Upper lobe of left lung (tissue), 6 donors: ENCODE results near the gene PNLDC1. TPM values are rescaled to one million over a fixed set of nuclear protein-coding genes. Genes with fewer than 3 reads are reported as not detected.

Experiments
- ATAC-seq, 2 donors: fragments of 200-7000 bp; cut with Tn5 transposase; one replicate each; pipeline ENCODE4 v1.9.1; 2022; ENCODE audit warnings: mild to moderate bottlenecking in 2 of 2, moderate library complexity in 2 of 2; ENCODE audit not compliant: low FRiP score in 2 of 2
- DNase-seq, 2 donors: peaks; one replicate each; pipeline ENCODE4 v3.0.0-alpha.2; 2019 to 2020
- H3K27ac ChIP-seq, 4 donors: fragments of 200-600 bp; sonication (generic); one replicate each; pipeline ENCODE4 v1.5.1; 2016 to 2019
- H3K27me3 ChIP-seq, 4 donors: fragments of 200-600 bp; sonication (generic); one replicate each; pipeline ENCODE4 v1.5.1; 2017 to 2019
- H3K36me3 ChIP-seq, 4 donors: fragments of 200-600 bp; sonication (generic); one replicate each; pipeline ENCODE4 v1.5.1; 2016 to 2019
- H3K4me1 ChIP-seq, 4 donors: fragments of 200-600 bp; sonication (generic); one replicate each; pipeline ENCODE4 v1.5.1; 2018 to 2019
- H3K4me3 ChIP-seq, 4 donors: fragments of 200-600 bp; sonication (generic); one replicate each; pipeline ENCODE4 v1.5.1; 2017 to 2019; ENCODE audit warnings: mild to moderate bottlenecking in 2 of 4, moderate library complexity in 1 of 4
- H3K9me3 ChIP-seq, 4 donors: fragments of 200-600 bp; sonication (generic); one replicate each; pipeline ENCODE4 v1.5.1; 2018 to 2019
- CTCF ChIP-seq, 6 experiments: fragments of 450-650 bp in 4 of 6; fragments of 200-600 bp in 2 of 6; sonication (generic) in 2 of 6; IDR thresholded peaks; one replicate each; pipeline ENCODE4 v1.5.1; 2016 to 2019; ENCODE audit warnings: antibody characterized with exemption in 6 of 6
- EP300 ChIP-seq, 4 donors: sonication (generic); formaldehyde crosslinking; IDR thresholded peaks; one replicate each; pipeline ENCODE4 v1.5.1; 2017; ENCODE audit warnings: antibody characterized with exemption in 4 of 4, control low read depth in 2 of 4
- POLR2A ChIP-seq, 4 donors: fragments of 450-650 bp; IDR thresholded peaks; one replicate each; pipeline ENCODE4 v1.5.1; 2016 to 2017; ENCODE audit warnings: antibody characterized with exemption in 4 of 4, mild to moderate bottlenecking in 2 of 4
- POLR2AphosphoS5 ChIP-seq, 2 donors: sonication (generic); formaldehyde crosslinking; IDR thresholded peaks; one replicate each; pipeline ENCODE4 v1.5.1; 2017; ENCODE audit warnings: antibody characterized with exemption in 2 of 2
- WGBS, 2 donors: methylation state at CpG; one replicate each; pipeline ENCODE4 v1.1.5; 2017 to 2018; 5-methylcytosine and 5-hydroxymethylcytosine counted together
- total RNA-seq, 6 donors: library from RNA; depleted of rRNA in 4 of 6; stranded (reverse); fragments of >200 nt in 4 of 6; gene quantifications; one replicate each; pipeline versions ENCODE4 v1.1.0 to v1.2.1, GENCODE V29; 2016 to 2021
- donor health status: DM: no; HTN: no; CAD: no; lungs with moderate emphysema.
- donor health status: DM: no; HTN: yes; CAD: no; lungs with severe emphysema.

The PNLDC1 gene
- total RNA-seq, 6 donors from 2014 or later = 0.37 to 1.0 TPM; not detected in 4

DNA sequence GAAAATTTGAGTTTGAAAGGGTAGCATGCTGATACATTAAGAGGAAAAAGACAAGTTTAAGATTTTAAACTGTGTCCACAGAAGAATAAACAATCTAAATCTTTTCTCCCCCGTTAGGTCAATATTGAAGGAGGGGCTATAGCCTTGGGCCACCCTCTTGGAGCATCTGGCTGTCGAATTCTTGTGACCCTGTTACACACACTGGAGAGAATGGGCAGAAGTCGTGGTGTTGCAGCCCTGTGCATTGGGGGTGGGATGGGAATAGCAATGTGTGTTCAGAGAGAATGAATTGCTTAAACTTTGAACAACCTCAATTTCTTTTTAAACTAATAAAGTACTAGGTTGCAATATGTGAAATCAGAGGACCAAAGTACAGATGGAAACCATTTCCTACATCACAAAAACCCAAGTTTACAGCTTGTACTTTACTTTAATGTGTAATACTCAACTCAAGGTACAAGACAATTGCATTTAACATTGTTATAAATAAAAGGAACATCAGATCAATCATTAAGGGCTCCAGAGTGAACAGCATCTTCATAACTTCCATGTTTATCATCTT is 21.5 kb upstream of the PNLDC1 start:
- H3K9me3 ChIP-seq = no peaks in the 10 kb centered on the region
- H3K4me3 ChIP-seq = no peak overlapping the region
- no peak for DNase-seq
- no peak for ATAC-seq
- 67 to 71% methylated on average over 3 of the region's 3 CpGs for WGBS, 2 donors
- H3K36me3 ChIP-seq = peaks cover 48 to 88% (median 77%) of the 10 kb centered on the region in 4 donors
- H3K27me3 ChIP-seq = no peaks in the 10 kb centered on the region
- no peak for TF ChIP-seq EP300 (IDR thresholded peaks at IDR 0.05)
- no peak for TF ChIP-seq POLR2AphosphoS5 (IDR thresholded peaks at IDR 0.05)
- TF ChIP-seq POLR2A (IDR thresholded peaks at IDR 0.05) = no peak
- TF ChIP-seq CTCF (IDR thresholded peaks at IDR 0.05) = no peak
- no peak overlapping the region for H3K27ac ChIP-seq
- H3K4me1 ChIP-seq = no peaks in the 10 kb centered on the region

DNA sequence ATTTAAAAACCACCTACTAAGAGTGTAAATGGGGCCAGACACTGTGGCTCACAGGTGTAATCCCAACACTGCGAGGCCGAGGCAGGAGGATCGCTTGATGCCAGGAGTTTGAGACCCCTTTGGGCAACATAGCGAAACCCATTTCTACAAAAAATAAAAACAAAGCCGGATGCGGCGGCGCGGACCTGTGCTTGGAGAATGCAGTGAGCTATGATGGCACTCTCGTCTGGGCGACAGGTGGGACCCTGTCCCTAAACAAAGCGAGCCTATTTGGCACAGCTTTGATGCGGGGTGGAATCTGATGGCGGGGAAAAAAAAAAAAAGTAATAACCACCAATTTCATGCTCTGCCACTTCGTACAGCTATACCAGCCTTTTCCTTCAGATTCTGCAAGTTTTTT is 11.8 kb upstream of the PNLDC1 start:
- TF ChIP-seq POLR2A (IDR thresholded peaks at IDR 0.05) = no peak
- TF ChIP-seq EP300 (IDR thresholded peaks at IDR 0.05) = no peak
- H3K27ac ChIP-seq = peak overlapping the region; percentile 92 to 99 (median 94)
- no peaks in the 10 kb centered on the region for H3K27me3 ChIP-seq
- no peak for ATAC-seq
- peak in 1 of 2 donors; percentile 37 for DNase-seq
- H3K4me1 ChIP-seq = peaks cover 24 to 43% (median 36%) of the 10 kb centered on the region in 4 donors
- 25 to 41% methylated on average over 15 of the region's 15 CpGs for WGBS, 2 donors
- no peaks in the 10 kb centered on the region for H3K9me3 ChIP-seq
- peaks cover 9 to 55% (median 34%) of the 10 kb centered on the region in 4 donors for H3K36me3 ChIP-seq
- peak overlapping the region; percentile 82 to 98 (median 94) for H3K4me3 ChIP-seq

- peaks cover 24 to 43% (median 36%) of the 10 kb centered on the region in 4 donors for H3K4me1 ChIP-seq
- peak; percentile 79 to 90 for DNase-seq
These were observed 11.2 kb upstream of the PNLDC1 start for GRCh38 chr6:159788753-159789376.

GRCh38 chr6:159789377-159790148 is 10.5 kb upstream of the PNLDC1 start, which contains the start of gene TCP1:
TCP1 (minus strand) TSS chr6:159789602; CDS start chr6:159789468, 134 bp downstream.
- DNase-seq = peak; percentile 97 to 99
- Histone ChIP-seq H3K9me3 (no peaks in the 10 kb centered on the region), H3K27me3 (no peaks in the 10 kb centered on the region), H3K4me3 (peak within 1 kb of the TSS; percentile 82 to 98 (median 94)), H3K27ac (peak within 1 kb of the TSS; percentile 92 to 99 (median 94)), H3K4me1 (peaks cover 24 to 46% (median 36%) of the 10 kb centered on the region in 4 donors), H3K36me3 (peaks cover 0 to 55% (median 26%) of the 10 kb centered on the region in 4 donors)
- ATAC-seq = peak; percentile 94 to 97
- 0 to 1% methylated on average over 43 to 47 of the region's 64 CpGs for WGBS, 2 donors
- TF ChIP-seq EP300 (IDR thresholded peaks at IDR 0.05) = peak in 1 of 4 donors; percentile 48
- no peak for TF ChIP-seq CTCF (IDR thresholded peaks at IDR 0.05)
- peak; percentile 93 to 99 for TF ChIP-seq POLR2AphosphoS5 (IDR thresholded peaks at IDR 0.05)
- TF ChIP-seq POLR2A (IDR thresholded peaks at IDR 0.05) = peak; percentile 30 to 98 (median 94)

More at GRCh38 chr6:159788753-159789376, 11.2 kb upstream of the PNLDC1 start:
- Histone ChIP-seq H3K4me3 (peak overlapping the region; percentile 82 to 98 (median 94)), H3K36me3 (peaks cover 4 to 55% (median 32%) of the 10 kb centered on the region in 4 donors), H3K9me3 (no peaks in the 10 kb centered on the region), H3K27ac (peak overlapping the region; percentile 92 to 99 (median 94)), H3K27me3 (no peaks in the 10 kb centered on the region)
- ATAC-seq = peak in 1 of 2 donors; percentile 20
- WGBS, 2 donors = 0% methylated on average over 11 to 18 of the region's 60 CpGs
- TF ChIP-seq POLR2AphosphoS5 (IDR thresholded peaks at IDR 0.05) (no peak), EP300 (IDR thresholded peaks at IDR 0.05) (no peak), CTCF (IDR thresholded peaks at IDR 0.05) (no peak), POLR2A (IDR thresholded peaks at IDR 0.05) (no peak)
